Esophagus squamous epithelium (tissue), 5 donors: ENCODE measurements around the gene CDRT4. TPM values are rescaled to one million over a fixed set of nuclear protein-coding genes. Genes with fewer than 3 reads are reported as not detected.

ENCODE experiments used
- DNase-seq: peaks from one replicate; lab custom pipeline; 2025; lab: John Stamatoyannopoulos, UW
- H3K27ac ChIP-seq, 4 donors: fragments of 200-600 bp; sonication (generic); one replicate each; pipeline ENCODE4 v1.5.1; 2016 to 2019; ENCODE audit warnings: mild to moderate bottlenecking in 1 of 4
- H3K27me3 ChIP-seq, 4 donors: fragments of 200-600 bp; sonication (generic); 1 replicate in 3 of 4; 2 replicates in 1 of 4; pipeline versions ENCODE4 v1.5.1 to v1.6.0; 2017 to 2021; ENCODE audit warnings: antibody characterized with exemption in 1 of 4
- H3K36me3 ChIP-seq, 3 donors: fragments of 200-600 bp; sonication (generic); one replicate each; pipeline ENCODE4 v1.5.1; 2016 to 2019
- H3K4me1 ChIP-seq, 3 donors: fragments of 200-600 bp; sonication (generic); one replicate each; pipeline ENCODE4 v1.5.1; 2017 to 2019
- H3K4me3 ChIP-seq, 4 donors: fragments of 200-600 bp; sonication (generic); 1 replicate in 3 of 4; 2 replicates in 1 of 4; pipeline ENCODE4 v1.5.1; 2016 to 2019; ENCODE audit warnings: mild to moderate bottlenecking in 2 of 4, moderate library complexity in 1 of 4
- H3K9me3 ChIP-seq, 3 donors: fragments of 200-600 bp; sonication (generic); one replicate each; pipeline ENCODE4 v1.5.1; 2016 to 2019
- CTCF ChIP-seq, 6 experiments: fragments of 450-650 bp in 4 of 6; fragments of 200-600 bp in 2 of 6; sonication (generic) in 2 of 6; IDR thresholded peaks; one replicate each; pipeline ENCODE4 v1.5.1; 2016 to 2019; ENCODE audit warnings: antibody characterized with exemption in 6 of 6, mild to moderate bottlenecking in 4 of 6, moderate library complexity in 4 of 6
- POLR2A ChIP-seq, 4 donors: fragments of 450-650 bp; IDR thresholded peaks; one replicate each; pipeline ENCODE4 v1.6.1; 2017; ENCODE audit warnings: antibody characterized with exemption in 4 of 4, mild to moderate bottlenecking in 4 of 4, moderate library complexity in 3 of 4
- WGBS, 2 donors: methylation state at CpG; one replicate each; pipeline ENCODE4 v1.1.5; 2018; 5-methylcytosine and 5-hydroxymethylcytosine counted together
- intact Hi-C: fragments of 100-400 bp; cut with DNase I; formaldehyde crosslinking; loops from one replicate; pipeline ENCODE4 v1.15.0; 2022
- total RNA-seq, 4 donors: library from RNA; depleted of rRNA; stranded (reverse); fragments of >200 nt; gene quantifications; one replicate each; pipeline ENCODE4 v1.1.0, GENCODE V29; 2016
- donor health status: DM: yes; HTN: yes; CAD: no.

The CDRT4 gene
- total RNA-seq, 4 donors from 2014 or later, result 3.2 to 7.6 (median 3.8) TPM

GRCh38 chr17:15411384-15412198 lies 55.8 kb downstream of the CDRT4 start:
- TF ChIP-seq CTCF (IDR thresholded peaks at IDR 0.05), result no peak
- TF ChIP-seq POLR2A (IDR thresholded peaks at IDR 0.05), result no peak
- Histone ChIP-seq H3K4me1 (peaks cover 0 to 40% (median 19%) of the 10 kb centered on the region in 3 donors), H3K27ac (peak overlapping the region; percentile 39 to 85 (median 82)), H3K4me3 (no peak overlapping the region), H3K27me3 (no peaks in the 10 kb centered on the region), H3K36me3 (no peaks in the 10 kb centered on the region), H3K9me3 (no peaks in the 10 kb centered on the region)
- no peak for DNase-seq
- WGBS, 2 donors, result 51 to 60% methylated on average over 7 of the region's 7 CpGs
- intact Hi-C loops, result no loop called here

GRCh38 chr17:15409721-15410250 lies 57.6 kb downstream of the CDRT4 start:
- Histone ChIP-seq H3K27ac (peak overlapping the region; percentile 61 to 92 (median 82)), H3K27me3 (no peaks in the 10 kb centered on the region), H3K4me3 (peak overlapping the region in 2 of 4 donors; percentile 12 to 56), H3K4me1 (peaks cover 0 to 40% (median 19%) of the 10 kb centered on the region in 3 donors), H3K36me3 (no peaks in the 10 kb centered on the region), H3K9me3 (no peaks in the 10 kb centered on the region)
- intact Hi-C loops, result no loop called here
- TF ChIP-seq CTCF (IDR thresholded peaks at IDR 0.05) (no peak), POLR2A (IDR thresholded peaks at IDR 0.05) (peak in 2 of 4 donors; percentile 24 to 29)
- no peak for DNase-seq
- 34 to 41% methylated on average over 14 of the region's 14 CpGs for WGBS, 2 donors

- no peaks in the 10 kb centered on the region for H3K9me3 ChIP-seq
- H3K4me3 ChIP-seq, result no peak overlapping the region
- H3K36me3 ChIP-seq, result no peaks in the 10 kb centered on the region
- TF ChIP-seq POLR2A (IDR thresholded peaks at IDR 0.05), result no peak
- TF ChIP-seq CTCF (IDR thresholded peaks at IDR 0.05), result peak in 2 of 6 experiments; percentile 15 to 28
- intact Hi-C loops, result no loop called here
- DNase-seq, result no peak
- WGBS, 2 donors, result 79 to 89% methylated on average over 2 to 3 of the region's 3 CpGs
- H3K27me3 ChIP-seq, result no peaks in the 10 kb centered on the region
- H3K27ac ChIP-seq, result peak overlapping the region; percentile 56 to 92 (median 82)
- peaks cover 0 to 46% (median 22%) of the 10 kb centered on the region in 3 donors for H3K4me1 ChIP-seq
Measured at GRCh38 chr17:15408803-15409202, 58.6 kb downstream of the CDRT4 start.

GRCh38 chr17:15406081-15406480 lies 61.3 kb downstream of the CDRT4 start:
- no peak overlapping the region for H3K4me3 ChIP-seq
- peaks cover 0 to 36% (median 16%) of the 10 kb centered on the region in 3 donors for H3K4me1 ChIP-seq

More at GRCh38 chr17:15406081-15406480, 61.3 kb downstream of the CDRT4 start:
- 47 to 68% methylated on average over 3 to 4 of the region's 5 CpGs for WGBS, 2 donors
- Histone ChIP-seq H3K9me3 (no peaks in the 10 kb centered on the region), H3K27me3 (no peaks in the 10 kb centered on the region), H3K36me3 (no peaks in the 10 kb centered on the region), H3K27ac (no peak overlapping the region)
- no peak for TF ChIP-seq CTCF (IDR thresholded peaks at IDR 0.05)
- TF ChIP-seq POLR2A (IDR thresholded peaks at IDR 0.05), result no peak
- intact Hi-C loops, result no loop called here
- DNase-seq, result no peak
